ENCODE data around the gene PIP5K1C.
"Not testable (repeated sequence)": the region's sequence is repeated elsewhere in the genome, so short reads cannot be mapped to it uniquely, and the experiment has no call there.

DNA sequence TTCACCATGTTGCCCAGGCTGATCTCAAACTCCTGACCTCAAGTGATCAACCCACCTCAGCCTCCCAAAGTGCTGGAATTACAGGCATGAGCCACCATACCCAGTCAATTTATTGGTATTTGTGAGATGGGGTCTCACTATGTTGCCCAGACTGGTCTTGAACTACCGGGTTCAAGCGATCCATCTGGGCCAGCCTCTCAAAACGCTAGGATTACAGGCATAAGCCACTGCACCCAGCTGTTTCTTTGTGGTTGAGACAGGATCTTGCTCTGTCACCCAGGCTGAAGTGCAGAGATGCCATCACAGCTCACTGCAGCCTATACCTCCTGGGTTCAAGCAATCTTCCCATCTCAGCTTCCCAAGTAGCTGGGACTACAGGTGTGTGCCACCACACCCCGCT lies 118.5 kb downstream of the PIP5K1C start:
- TF ChIP-seq CTCF, POLR2A (IDR thresholded peaks at IDR 0.05): not testable (repeated sequence)

All from body of pancreas (tissue), 4 donors.